DMS 273 treated with DMSO at 0.1 percent for 48 hours (cell line): Measurements from ENCODE around the gene ISG15.

Experiments
- DNase-seq: peaks from one replicate; lab custom pipeline; 2025; lab: John Stamatoyannopoulos, UW

ISG15 gene

DNA sequence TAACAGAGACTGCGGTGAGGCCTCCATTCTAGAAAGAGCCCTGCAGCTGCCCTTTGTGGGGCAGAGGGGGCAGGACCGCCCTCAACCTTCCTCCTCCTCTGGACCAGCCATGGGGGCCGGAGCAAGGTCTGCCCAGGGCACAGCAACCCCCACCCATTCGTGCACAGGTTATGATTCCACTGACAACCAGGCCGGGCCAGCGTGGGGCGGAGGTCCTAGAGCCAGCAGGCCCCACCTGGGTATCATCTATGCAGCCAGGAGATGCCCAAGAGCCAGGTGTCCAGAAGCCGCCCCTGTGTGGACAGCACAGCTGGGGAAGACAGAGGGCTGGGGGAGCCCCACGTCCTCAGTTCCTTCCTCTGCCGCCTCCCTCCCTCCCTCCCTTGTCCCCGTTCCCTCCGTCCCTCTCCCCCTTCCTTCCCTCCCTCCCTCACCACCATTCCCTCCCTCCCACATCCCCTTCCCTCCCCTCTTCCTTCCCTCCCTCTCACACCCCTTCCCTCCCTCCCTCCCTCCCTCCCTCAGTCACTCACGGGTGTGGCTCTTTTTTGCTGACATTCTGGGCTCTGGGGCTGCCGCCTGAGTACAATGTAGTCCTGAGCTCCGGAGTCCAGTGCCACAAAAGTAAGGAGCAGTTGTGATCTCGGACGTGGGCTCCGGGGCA, 48.5 kb downstream of the ISG15 start:
- DNase-seq: no peak

DNA sequence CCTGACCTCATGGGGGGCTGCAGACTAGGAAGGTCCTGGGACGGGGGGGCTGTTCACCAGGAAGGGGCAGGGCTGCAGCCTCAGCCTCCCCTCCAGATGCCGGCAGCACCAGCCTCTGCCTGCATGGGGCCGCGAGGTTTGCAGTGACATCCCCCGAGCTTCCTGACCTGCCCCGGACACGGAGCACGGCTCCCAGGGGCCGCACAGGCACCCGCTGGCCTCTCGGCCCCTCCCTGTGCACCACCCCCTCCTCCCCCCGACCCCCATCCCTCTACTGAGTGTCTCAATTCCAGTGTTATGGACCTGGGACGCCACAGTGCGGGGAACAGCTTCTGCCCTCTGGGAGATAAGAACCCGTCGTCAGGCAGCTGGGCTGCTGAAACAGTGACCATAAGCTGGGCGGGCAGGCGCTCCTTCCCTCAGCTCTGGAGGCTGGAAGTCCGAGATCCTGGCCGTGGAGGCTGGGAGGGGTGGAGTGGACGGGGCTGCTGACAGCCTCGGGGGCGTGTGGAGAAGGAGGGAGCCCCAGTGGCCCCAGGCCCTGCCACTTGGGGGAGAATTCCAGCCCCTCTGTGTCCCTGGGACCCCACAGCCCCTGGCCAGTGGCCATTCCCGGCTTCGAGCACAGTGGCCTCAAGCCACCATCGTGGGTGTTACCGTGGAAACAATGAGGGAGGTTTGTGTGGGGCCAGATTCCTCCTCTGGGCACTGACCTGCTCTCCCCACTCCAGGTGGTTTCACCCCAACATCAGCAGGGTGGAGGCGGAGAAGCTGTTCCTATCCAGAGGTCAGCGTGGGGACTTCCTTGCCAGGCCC, 49.3 kb downstream of the ISG15 start:
- no peak for DNase-seq

DNA sequence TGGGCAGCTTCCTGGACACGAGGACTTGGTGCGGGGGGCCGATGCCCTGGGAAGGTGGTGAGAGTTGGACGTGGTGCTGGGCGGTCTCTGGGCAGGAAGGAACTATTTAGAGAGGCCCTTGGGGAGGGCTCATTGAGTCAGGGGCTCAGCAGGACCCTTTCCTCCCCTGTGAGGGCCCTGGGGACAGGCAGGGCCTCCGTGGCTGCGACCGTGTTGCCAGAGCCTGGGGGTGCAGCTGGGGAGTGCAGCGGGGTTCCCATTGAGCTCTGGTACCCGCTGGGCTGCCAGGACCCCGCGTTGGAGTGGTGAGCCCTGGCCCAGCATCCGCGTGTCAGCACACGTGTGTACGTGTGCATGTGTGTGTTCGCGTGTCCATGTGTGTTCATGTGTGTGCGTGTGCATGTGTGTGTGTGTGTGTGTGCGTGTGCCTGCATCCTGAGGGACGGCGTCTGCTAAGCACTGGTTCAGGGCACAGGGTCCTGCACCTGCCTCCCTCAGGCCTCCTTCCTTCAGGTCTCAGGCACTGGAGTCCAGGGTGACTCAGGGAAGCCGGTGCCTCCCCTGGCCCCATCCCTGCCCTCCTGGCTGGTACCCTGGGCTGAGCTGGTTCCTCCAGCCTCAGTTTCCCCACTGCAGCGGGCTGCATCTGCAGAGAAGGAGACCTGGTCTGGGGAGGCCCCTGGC, 50.1 kb downstream of the ISG15 start:
- no peak for DNase-seq
